HEK293 (cell line): Measurements from ENCODE around the gene SMC3.

Experiments
- BCL11A ChIP-seq: fragments of 450-650 bp; formaldehyde crosslinking; IDR thresholded peaks from 2 replicates; pipeline ENCODE4 v1.5.1; 2016; ENCODE audit warnings: low read depth, missing biosample characterization, missing genetic modification characterization
- KLF1 ChIP-seq: fragments of 450-650 bp; formaldehyde crosslinking; IDR thresholded peaks from 2 replicates; pipeline ENCODE4 v1.5.1; 2016; ENCODE audit warnings: missing biosample characterization, missing genetic modification characterization
- ZNF121 ChIP-seq: fragments of 450-650 bp; formaldehyde crosslinking; IDR thresholded peaks from 2 replicates; pipeline ENCODE4 v1.5.1; 2016; ENCODE audit warnings: missing biosample characterization, missing genetic modification characterization
- ZNF24 ChIP-seq: fragments of 450-650 bp; formaldehyde crosslinking; IDR thresholded peaks from 2 replicates; pipeline ENCODE4 v1.5.1; 2016; ENCODE audit warnings: missing biosample characterization, missing genetic modification characterization
- ZNF600 ChIP-seq: fragments of 450-650 bp; formaldehyde crosslinking; IDR thresholded peaks from 2 replicates; pipeline ENCODE4 v1.5.1; 2016; ENCODE audit warnings: missing biosample characterization, missing genetic modification characterization
- ZNF768 ChIP-seq: fragments of 450-650 bp; formaldehyde crosslinking; IDR thresholded peaks from 2 replicates; pipeline ENCODE4 v1.5.1; 2018; ENCODE audit warnings: missing biosample characterization, mild to moderate bottlenecking, missing genetic modification characterization
- TF ChIP-seq, protein P1 (sequence below): fragments of 450-650 bp; formaldehyde crosslinking; IDR thresholded peaks from 2 replicates; pipeline ENCODE4 v1.5.1; 2016; ENCODE audit warnings: missing biosample characterization, missing genetic modification characterization
- TF ChIP-seq, protein P2 (sequence below): fragments of 450-650 bp; formaldehyde crosslinking; IDR thresholded peaks from 2 replicates; pipeline ENCODE4 v1.5.1; 2016; ENCODE audit warnings: missing biosample characterization, missing genetic modification characterization, borderline replicate concordance
- TF ChIP-seq, protein P3 (sequence below): sonication (generic); formaldehyde crosslinking; IDR thresholded peaks from 2 replicates; pipeline ENCODE4 v1.8.1; 2022; ENCODE audit warnings: mild to moderate bottlenecking, moderate library complexity, missing genetic modification reagents

DNA sequence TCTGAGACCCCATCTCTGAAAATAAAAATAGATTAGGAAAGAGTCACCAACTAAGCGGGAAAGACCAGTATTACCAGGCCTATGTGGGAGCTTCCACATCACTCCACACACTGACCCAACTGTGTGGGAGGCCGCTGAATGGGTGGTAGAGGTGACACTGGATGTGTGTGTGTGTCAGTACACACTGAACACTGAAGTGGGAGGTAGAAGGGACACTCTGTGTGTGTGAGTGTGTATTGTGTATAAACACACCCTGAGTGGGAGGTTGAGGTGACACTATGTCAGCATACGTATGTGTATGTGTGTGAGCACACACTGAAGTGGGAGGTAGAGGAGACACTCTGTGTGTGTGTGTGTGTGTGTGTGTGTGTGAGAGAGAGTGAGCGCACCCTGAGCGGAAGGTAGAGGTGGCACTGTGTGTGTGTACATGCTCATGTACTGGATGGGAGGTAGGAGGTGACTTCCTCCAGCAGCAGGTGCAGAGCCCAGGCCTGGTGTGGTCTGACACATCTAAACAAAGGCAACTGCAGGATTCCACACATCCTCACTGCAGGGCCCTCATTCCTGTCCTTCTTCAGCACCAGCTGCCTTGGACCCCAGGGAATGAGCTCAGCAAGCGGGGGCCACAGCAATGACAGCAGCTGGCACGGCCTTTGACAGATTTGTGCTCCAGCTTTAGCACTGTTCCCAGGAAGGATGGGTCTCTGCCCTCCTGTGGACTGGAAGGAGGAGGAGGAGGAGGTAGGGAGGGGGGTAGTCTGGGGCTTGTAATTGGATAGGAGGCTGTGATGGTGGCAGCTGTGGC, 50.1 kb downstream of the SMC3 start:
- TF ChIP-seq, protein P1, sequence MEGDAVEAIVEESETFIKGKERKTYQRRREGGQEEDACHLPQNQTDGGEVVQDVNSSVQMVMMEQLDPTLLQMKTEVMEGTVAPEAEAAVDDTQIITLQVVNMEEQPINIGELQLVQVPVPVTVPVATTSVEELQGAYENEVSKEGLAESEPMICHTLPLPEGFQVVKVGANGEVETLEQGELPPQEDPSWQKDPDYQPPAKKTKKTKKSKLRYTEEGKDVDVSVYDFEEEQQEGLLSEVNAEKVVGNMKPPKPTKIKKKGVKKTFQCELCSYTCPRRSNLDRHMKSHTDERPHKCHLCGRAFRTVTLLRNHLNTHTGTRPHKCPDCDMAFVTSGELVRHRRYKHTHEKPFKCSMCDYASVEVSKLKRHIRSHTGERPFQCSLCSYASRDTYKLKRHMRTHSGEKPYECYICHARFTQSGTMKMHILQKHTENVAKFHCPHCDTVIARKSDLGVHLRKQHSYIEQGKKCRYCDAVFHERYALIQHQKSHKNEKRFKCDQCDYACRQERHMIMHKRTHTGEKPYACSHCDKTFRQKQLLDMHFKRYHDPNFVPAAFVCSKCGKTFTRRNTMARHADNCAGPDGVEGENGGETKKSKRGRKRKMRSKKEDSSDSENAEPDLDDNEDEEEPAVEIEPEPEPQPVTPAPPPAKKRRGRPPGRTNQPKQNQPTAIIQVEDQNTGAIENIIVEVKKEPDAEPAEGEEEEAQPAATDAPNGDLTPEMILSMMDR (tag by site-specific recombination), result no peak
- TF ChIP-seq BCL11A (tag by site-specific recombination) (no peak), ZNF600 (tag by site-specific recombination) (no peak), ZNF24 (tag by site-specific recombination) (no peak), ZNF121 (tag by site-specific recombination) (no peak), KLF1 (tag by site-specific recombination) (no peak), ZNF768 (tag by site-specific recombination) (no peak)
- TF ChIP-seq, protein P2, sequence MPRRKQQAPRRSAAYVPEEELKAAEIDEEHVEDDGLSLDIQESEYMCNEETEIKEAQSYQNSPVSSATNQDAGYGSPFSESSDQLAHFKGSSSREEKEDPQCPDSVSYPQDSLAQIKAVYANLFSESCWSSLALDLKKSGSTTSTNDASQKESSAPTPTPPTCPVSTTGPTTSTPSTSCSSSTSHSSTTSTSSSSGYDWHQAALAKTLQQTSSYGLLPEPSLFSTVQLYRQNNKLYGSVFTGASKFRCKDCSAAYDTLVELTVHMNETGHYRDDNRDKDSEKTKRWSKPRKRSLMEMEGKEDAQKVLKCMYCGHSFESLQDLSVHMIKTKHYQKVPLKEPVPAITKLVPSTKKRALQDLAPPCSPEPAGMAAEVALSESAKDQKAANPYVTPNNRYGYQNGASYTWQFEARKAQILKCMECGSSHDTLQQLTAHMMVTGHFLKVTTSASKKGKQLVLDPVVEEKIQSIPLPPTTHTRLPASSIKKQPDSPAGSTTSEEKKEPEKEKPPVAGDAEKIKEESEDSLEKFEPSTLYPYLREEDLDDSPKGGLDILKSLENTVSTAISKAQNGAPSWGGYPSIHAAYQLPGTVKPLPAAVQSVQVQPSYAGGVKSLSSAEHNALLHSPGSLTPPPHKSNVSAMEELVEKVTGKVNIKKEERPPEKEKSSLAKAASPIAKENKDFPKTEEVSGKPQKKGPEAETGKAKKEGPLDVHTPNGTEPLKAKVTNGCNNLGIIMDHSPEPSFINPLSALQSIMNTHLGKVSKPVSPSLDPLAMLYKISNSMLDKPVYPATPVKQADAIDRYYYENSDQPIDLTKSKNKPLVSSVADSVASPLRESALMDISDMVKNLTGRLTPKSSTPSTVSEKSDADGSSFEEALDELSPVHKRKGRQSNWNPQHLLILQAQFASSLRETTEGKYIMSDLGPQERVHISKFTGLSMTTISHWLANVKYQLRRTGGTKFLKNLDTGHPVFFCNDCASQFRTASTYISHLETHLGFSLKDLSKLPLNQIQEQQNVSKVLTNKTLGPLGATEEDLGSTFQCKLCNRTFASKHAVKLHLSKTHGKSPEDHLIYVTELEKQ (tag by site-specific recombination), result no peak
- TF ChIP-seq, protein P3, sequence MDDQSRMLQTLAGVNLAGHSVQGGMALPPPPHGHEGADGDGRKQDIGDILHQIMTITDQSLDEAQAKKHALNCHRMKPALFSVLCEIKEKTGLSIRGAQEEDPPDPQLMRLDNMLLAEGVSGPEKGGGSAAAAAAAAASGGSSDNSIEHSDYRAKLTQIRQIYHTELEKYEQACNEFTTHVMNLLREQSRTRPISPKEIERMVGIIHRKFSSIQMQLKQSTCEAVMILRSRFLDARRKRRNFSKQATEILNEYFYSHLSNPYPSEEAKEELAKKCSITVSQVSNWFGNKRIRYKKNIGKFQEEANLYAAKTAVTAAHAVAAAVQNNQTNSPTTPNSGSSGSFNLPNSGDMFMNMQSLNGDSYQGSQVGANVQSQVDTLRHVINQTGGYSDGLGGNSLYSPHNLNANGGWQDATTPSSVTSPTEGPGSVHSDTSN, result no peak
